ENCODE results near the gene TAF10.

TAF10 gene

GRCh38 chr11:6607190-6607795 is 4.7 kb downstream of the TAF10 start:
- no peak for DNase-seq (ENCODE audit: low spot score)

GRCh38 chr11:6606471-6607189 is 5.4 kb downstream of the TAF10 start:
- DNase-seq (ENCODE audit: low spot score), result peak; percentile 48

- DNase-seq (ENCODE audit: low spot score), result no peak
These were observed 7.2 kb downstream of the TAF10 start for GRCh38 chr11:6604790-6605189.

GRCh38 chr11:6604081-6604626 is 7.9 kb downstream of the TAF10 start:
- peak; percentile 67 for DNase-seq (ENCODE audit: low spot score)

GRCh38 chr11:6603287-6604080 is 8.5 kb downstream of the TAF10 start, which contains the start of the genes ILK and RRP8:
Gene ILK (plus strand): TSS chr11:6603774. CDS start chr11:6604272, 498 bp downstream.
Gene RRP8 (minus strand): TSS chr11:6603616. CDS start chr11:6603502, 114 bp downstream.
- DNase-seq (ENCODE audit: low spot score), result peak; percentile 94

GRCh38 chr11:6602096-6602940 is 9.7 kb downstream of the TAF10 start:
- DNase-seq (ENCODE audit: low spot score), result no peak

GRCh38 chr11:6601041-6601461 is 11.0 kb downstream of the TAF10 start:
- no peak for DNase-seq (ENCODE audit: low spot score)

GRCh38 chr11:6599881-6600390 is 12.1 kb downstream of the TAF10 start:
- no peak for DNase-seq (ENCODE audit: low spot score)

- no peak for DNase-seq (ENCODE audit: low spot score)
These were observed 12.6 kb downstream of the TAF10 start for GRCh38 chr11:6599449-6599848.

GRCh38 chr11:6598555-6598954 is 13.5 kb downstream of the TAF10 start:
- DNase-seq (ENCODE audit: low spot score), result no peak

- DNase-seq (ENCODE audit: low spot score), result no peak
These were observed 15.7 kb downstream of the TAF10 start for GRCh38 chr11:6596239-6596877.

- no peak for DNase-seq (ENCODE audit: low spot score)
These were observed 17.8 kb downstream of the TAF10 start for GRCh38 chr11:6594142-6594768.

- no peak for DNase-seq (ENCODE audit: low spot score)
These were observed 24.0 kb downstream of the TAF10 start for GRCh38 chr11:6588018-6588417.

GRCh38 chr11:6587360-6587953 is 24.6 kb downstream of the TAF10 start:
- DNase-seq (ENCODE audit: low spot score), result no peak

GRCh38 chr11:6586434-6587359 is 25.3 kb downstream of the TAF10 start:
- no peak for DNase-seq (ENCODE audit: low spot score)

GRCh38 chr11:6584528-6584927 is 27.5 kb downstream of the TAF10 start:
- DNase-seq (ENCODE audit: low spot score), result no peak

GRCh38 chr11:6583584-6583983 is 28.4 kb downstream of the TAF10 start:
- DNase-seq (ENCODE audit: low spot score), result no peak

- no peak for DNase-seq (ENCODE audit: low spot score)
These were observed 32.3 kb downstream of the TAF10 start for GRCh38 chr11:6579681-6580080.

- no peak for DNase-seq (ENCODE audit: low spot score)
These were observed 33.9 kb downstream of the TAF10 start for GRCh38 chr11:6578134-6578533.

Measured in CD4-positive, alpha-beta T cell treated with Interleukin-15 for 4 hours (primary cell).